Suppressor macrophage (primary cell): ENCODE measurements around the gene CORO2A.
A peak's percentile ranks its signal among the peaks of the same experiment; 100 is the strongest.
"Not testable (repeated sequence)": the region's sequence is repeated elsewhere in the genome, so short reads cannot be mapped to it uniquely, and the experiment has no call there.

Source experiments
- DNase-seq, 4 experiments: peaks; one replicate each; pipeline ENCODE4 v3.0.0-alpha.2; 2020 to 2022

The CORO2A gene

GRCh38 chr9:98081477-98082219 lies 110.8 kb downstream of the CORO2A start:
- peak; percentile 85 to 94 (median 89) for DNase-seq

- DNase-seq: no peak
These were observed 111.7 kb downstream of the CORO2A start for GRCh38 chr9:98080780-98081179.

GRCh38 chr9:98080326-98080725 lies 112.1 kb downstream of the CORO2A start:
- DNase-seq: no peak

GRCh38 chr9:98078895-98079294 lies 113.5 kb downstream of the CORO2A start:
- DNase-seq: no peak

GRCh38 chr9:98076514-98076890 lies 115.9 kb downstream of the CORO2A start:
- not testable (repeated sequence) for DNase-seq

- DNase-seq: peak; percentile 31 to 63 (median 55)
These were observed 117.1 kb downstream of the CORO2A start for GRCh38 chr9:98075332-98075805.

- peak; percentile 68 to 80 (median 78) for DNase-seq
These were observed 118.1 kb downstream of the CORO2A start for GRCh38 chr9:98074115-98074990.

GRCh38 chr9:98071737-98072136 lies 120.7 kb downstream of the CORO2A start:
- no peak for DNase-seq
